ENCODE measurements around the gene SALL1. TPM values are rescaled to one million over a fixed set of nuclear protein-coding genes. Genes with fewer than 3 reads are reported as not detected.

Gene SALL1
- total RNA-seq, 1 experiment from 2014 or later = not detected

DNA sequence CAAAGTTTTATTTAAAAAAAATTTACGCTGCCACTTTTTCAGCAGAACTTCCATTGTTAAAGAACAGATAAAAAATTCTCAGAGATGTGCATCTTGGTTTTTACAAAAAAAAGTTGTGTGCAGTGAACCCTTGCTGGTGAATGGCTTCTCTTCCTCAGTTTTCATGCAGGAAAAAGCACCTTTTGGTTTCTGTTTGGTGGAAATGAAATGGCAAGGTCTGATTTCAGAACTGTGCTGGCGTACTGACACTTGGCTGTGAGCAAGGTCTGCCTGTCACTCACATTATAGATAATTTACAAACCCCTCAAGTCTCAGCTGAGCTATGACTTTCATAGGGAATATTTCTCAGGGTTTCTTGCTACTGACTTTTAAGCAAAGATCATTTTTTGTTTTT is 5.7 kb upstream of the SALL1 start:
- no peak for DNase-seq (ENCODE audit: low read depth)

- no peak for DNase-seq (ENCODE audit: low read depth)
Measured at GRCh38 chr16:51155820-51156806, 5.0 kb upstream of the SALL1 start.

GRCh38 chr16:51155199-51155607 is 4.1 kb upstream of the SALL1 start:
- no peak for DNase-seq (ENCODE audit: low read depth)

DNA sequence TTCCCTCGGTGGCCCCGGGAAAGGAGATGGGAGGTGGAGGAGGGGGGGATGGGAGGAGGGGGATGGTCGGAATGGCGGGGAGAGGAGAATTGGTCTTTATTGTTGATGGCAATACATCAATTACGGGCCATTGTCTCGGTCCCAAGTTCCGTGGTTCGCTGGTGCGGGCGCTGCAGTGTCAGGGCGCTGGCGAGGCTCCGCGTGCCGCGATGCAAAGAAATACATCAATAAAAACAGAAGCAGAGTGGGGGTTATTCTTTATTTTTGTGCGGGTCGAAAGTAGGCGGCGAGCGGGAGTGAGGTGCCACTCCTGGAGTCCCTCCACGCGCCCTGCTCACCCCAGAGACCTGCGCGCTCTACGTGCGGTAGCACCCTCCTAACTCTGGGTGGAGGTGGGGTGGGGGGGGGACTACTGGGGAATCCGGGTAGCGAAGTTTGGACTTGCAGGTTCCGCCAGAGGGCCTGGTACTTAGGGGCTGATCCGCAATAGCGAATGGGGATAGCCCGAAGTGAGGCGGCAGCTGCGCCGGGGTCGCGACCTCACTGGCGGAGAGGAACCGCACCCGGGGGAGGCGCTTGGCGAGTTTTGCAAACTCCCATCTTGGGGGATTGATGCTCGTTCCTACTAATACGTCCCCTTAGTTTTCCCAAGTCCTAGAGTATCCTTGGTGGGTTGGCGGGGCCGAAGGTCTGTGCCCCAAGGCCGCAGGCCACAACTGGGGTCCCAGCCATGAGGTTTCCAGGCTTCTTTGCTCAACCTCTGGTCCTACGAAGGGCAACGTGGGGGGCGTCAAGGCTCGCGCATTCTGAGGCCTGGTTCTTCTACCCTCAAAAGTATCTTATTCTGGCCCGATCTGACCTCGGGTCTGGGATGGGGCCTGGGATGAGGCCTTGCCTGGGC is 3.5 kb upstream of the SALL1 start:
- DNase-seq (ENCODE audit: low read depth) = no peak

- no peak for DNase-seq (ENCODE audit: low read depth)
Measured at GRCh38 chr16:51153577-51154031, 2.5 kb upstream of the SALL1 start.

DNA sequence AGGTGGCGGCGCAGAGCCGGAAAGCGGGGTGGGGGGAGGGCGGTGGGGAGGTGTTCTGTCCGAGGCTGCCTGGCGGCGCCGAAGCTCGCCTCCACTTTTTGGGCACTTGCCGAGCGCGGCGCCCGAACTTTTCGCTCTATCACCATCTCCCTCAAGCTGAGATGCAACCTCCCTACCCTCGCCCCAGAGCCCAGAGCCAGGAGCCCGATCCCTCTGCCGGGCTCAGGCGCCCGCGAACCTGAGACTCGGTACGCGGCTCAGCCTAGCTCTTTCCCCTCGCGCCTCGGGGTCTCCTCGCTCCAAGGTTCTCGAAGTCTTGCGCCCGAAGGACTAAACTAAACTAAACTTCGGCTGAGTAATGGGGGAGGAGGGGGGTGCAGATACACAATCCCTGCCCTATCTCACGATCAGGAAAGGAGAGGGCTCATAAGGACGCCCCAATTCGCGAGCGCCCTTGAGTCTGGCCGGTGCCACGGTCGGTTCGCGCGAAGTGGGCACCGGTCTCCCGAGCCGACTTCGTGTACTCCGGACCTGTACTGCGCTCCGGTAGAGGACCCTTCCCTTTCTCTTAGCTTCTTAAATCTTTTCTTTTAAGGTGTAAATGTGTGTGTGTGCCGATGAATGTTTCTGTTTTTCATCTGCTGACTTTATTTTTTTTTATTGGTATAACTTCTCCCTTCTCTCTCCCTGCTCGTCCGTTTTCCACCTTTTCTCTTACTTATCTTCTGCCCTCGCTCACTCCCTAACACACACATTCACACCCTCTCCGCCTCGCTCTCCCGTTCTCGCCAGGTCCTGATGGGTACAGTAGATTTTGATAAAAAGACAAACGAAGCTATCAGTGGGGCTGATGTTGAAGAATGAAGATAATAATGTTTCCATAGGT is 1.9 kb upstream of the SALL1 start:
- DNase-seq (ENCODE audit: low read depth) = no peak

DNA sequence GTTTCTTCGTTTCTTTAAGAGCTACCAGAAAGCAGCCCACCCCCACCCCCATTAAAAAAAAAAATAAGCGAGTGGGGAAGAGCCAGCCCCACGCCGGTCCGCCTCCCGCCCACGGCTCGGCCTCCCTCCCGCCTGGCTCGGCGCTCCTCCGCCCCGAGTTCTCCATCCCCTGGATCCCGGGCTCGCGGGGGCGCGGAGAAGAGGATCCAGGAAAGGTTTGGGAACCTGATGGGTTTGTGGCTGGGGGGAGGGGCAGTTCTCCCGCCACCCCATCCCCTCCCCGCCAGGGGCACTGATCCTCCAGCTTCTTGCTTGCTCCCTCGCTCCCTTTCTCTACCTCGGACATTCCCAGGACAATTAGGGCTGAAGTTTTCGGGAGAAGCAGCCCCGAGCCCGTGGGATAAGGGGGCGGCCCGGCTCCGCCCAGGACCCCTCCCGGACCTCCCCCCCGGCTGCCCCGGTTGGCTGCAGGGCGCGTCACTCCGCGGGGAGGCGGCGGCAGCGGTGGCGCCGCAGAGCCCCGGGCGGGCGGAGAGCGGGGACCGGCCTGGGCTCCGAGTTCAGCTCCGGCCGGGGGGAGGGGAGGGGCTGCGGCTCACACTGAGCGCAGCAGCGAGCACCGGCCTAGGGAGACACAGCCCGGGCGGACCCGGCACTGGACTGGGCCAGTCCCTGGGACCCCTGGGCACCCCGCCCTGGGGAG is 1.0 kb upstream of the SALL1 start:
- no peak for DNase-seq (ENCODE audit: low read depth)

DNA sequence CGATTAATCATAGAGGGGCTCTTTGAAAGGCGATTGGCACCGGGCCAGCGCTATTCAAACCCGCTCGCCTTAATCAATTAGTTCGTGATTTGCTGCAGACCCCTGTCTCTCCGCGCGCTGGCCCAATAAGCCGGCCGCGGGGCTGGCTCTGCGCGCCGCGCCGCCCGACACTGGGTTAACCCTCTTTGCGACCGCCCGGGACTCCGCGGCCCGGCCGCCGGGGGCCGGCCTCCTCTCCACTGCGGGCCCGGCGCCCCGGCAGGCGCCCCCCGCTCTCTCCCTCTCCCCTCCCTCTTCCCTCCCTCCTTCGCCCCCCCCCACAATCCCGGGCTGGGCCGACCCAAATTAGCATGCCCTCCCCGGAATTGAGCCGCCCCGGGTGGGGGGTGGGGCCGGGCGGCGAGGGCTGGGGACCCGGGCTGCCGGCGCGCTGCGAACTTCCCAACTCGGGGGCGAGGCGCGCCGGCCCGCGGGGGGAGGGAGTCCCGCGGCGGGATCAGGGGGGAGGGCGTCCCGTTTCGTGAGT is 428 bp upstream of the SALL1 start:
- DNase-seq (ENCODE audit: low read depth) = no peak

DNA sequence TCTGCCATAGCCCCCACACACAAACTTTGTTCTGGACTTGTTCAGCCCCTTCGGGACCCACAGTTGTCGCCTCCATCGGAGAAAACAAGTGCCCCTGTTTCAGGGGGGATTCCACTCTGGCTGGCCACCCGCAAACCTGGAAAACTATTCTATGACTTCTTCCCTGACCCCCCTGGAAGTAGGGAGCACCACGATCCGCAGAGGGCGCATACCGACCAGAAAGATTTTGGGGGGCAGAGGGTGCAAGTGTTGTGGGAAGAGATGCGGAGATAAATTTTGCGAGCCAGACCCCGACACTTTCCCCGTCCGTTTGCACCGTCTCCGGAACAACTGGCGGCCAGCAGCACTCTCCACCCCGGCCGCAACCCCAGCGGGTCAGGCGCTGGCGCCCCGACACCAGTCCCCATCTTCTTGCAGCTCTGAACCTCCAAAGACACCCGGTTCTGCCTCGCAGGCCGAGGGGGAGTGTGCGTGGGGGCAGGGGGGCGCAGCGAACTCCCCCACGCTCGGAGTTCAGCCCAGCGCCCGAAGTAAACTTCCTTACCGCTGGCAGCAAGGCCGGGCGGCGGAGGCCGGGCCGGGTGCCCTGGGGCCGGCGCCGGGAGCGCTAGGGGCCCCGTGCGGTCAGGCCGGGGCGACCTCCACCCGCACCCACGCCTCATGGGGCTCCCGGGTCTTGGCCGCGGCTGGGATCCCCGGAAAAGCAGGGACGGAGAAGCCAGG is 744 bp downstream of the SALL1 start:
- no peak for DNase-seq (ENCODE audit: low read depth)

DNA sequence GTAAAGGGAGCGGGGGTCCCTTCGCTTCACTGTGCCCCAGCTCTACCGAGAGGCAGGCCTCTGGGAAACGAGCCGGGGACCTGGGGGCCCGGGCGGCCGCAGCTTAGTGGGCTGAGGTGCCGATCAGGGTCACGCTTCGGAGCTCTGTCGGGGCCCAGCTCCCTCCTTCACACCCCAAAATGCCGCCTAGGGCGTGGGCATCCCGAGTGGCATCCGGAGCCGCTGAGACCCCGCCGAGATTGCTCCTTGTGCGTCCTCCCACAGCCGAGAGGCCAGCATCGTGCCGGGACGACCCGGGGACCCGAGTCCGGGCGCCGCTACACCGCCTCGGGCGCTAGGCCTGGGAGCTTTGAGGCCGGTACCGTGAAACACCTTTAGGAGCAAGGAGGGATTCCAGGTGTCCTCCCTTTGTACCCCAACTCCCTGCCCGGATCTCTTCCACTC is 1.3 kb downstream of the SALL1 start:
- DNase-seq (ENCODE audit: low read depth) = no peak

DNA sequence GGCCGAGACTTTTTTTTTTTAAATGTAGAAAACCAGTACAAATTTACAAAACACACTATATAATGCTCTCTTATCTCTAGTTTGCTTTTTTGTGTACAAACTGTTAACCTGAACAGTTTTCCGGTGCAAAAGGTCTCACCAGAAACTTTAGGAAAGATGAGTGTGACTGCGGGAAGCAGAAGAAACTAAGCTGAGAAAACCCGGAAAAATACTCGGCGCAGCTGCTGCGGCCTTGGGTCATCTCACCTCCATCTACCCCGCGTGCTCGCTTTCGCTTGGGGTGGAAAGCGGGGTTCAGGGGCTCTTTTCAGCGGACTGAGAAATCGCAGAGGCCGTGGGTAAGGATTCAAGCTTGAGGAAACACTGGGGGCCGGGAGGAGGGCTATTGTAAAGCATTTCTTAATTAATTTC is 1.8 kb downstream of the SALL1 start:
- no peak for DNase-seq (ENCODE audit: low read depth)

GRCh38 chr16:51148678-51149228 is 2.3 kb downstream of the SALL1 start:
- DNase-seq (ENCODE audit: low read depth) = no peak

- no peak for DNase-seq (ENCODE audit: low read depth)
Measured at GRCh38 chr16:51147776-51148677, 3.0 kb downstream of the SALL1 start.

DNA sequence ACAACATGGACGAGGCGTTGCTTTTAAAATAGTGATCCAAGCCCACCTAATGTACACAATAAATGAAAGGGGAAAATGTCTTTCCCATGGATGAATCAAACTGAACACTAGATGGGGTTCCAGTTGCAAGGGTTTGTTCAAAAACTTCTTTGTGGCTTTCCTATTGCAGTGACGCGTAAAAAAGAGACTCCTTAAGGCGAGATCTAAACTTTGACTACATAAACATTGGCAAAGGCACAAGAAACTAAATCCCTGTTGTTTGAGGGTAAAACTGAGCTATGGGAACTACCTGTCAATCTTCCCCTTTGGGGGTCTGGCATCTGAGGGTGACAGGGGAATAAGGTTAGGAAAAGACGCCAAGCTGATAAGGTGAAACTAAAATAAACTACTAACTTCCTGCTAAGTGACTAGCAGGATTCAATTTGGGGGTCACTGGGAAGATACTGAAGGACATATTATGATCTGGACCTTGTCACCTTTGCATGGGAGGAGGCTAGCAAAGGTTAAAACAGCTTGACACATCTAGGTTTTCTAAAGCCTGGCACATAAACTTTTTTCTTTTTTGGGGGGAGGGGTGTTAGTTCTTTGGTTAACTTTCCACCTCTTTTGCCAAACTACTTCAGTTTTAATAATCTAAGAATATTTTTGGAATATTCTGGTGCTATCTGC is 4.7 kb downstream of the SALL1 start:
- DNase-seq (ENCODE audit: low read depth) = no peak

DNA sequence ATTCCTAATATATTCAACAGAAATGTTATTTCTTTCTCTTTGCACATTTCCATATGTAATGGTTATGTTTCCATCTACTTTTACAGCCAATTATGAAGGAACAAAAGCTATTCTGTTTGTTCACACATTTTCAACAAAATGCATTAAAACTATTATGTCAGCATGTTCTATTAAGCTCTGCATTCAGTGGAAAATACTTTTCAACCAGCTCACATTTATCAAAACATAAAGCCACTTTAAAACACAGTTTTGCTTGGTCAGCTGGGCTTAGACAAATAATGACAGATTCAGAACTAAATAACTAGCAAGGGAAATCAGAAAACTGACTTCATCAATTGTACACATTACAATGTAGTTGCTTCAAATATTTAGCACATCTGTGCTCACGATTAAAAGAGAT is 6.9 kb downstream of the SALL1 start:
- no peak for DNase-seq (ENCODE audit: low read depth)

GRCh38 chr16:51143196-51143977 is 7.7 kb downstream of the SALL1 start:
- no peak for DNase-seq (ENCODE audit: low read depth)

- no peak for DNase-seq (ENCODE audit: low read depth)
Measured at GRCh38 chr16:51141541-51141940, 9.5 kb downstream of the SALL1 start.

All from LHCN-M2 (cell line).